H54 (cell line): ENCODE results near the gene SEMG2.
A peak's percentile ranks its signal among the peaks of the same experiment; 100 is the strongest.

ENCODE experiments used
- DNase-seq: peaks from one replicate; pipeline ENCODE4 v3.0.0; 2011; ENCODE audit warnings: low spot score, mixed read lengths; ENCODE audit not compliant: insufficient read length
- FAIRE-seq: peaks from 3 replicates; lab custom pipeline; 2011; peaks lifted over from hg19 to GRCh38; lab: Jason Lieb, UNC
- POLR2A ChIP-seq: IDR thresholded peaks from 2 replicates; pipeline ENCODE4 v1.6.1; 2011; ENCODE audit warnings: low read depth, mild to moderate bottlenecking, low read length

SEMG2 gene

DNA sequence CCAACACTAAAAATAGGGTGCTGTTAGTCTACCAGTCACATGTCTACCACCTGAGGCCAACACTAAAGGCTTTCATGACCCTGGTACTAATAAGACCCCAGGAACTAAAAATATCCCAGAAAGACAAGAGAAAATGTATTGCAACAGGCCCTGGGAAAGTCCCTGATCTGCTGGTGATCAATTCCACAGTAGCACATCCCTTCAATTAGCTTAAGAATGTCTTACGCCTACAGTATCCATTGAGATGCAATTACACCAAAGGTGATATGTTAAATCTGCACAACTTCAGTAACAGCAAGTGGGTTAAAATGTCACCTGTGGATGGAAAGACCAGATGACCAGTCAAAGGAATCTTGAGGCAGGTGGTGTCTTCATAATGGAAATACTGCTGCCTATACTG is 11.2 kb upstream of the SEMG2 start:
- no peak for TF ChIP-seq POLR2A
- FAIRE-seq (no peak), DNase-seq (no peak)

DNA sequence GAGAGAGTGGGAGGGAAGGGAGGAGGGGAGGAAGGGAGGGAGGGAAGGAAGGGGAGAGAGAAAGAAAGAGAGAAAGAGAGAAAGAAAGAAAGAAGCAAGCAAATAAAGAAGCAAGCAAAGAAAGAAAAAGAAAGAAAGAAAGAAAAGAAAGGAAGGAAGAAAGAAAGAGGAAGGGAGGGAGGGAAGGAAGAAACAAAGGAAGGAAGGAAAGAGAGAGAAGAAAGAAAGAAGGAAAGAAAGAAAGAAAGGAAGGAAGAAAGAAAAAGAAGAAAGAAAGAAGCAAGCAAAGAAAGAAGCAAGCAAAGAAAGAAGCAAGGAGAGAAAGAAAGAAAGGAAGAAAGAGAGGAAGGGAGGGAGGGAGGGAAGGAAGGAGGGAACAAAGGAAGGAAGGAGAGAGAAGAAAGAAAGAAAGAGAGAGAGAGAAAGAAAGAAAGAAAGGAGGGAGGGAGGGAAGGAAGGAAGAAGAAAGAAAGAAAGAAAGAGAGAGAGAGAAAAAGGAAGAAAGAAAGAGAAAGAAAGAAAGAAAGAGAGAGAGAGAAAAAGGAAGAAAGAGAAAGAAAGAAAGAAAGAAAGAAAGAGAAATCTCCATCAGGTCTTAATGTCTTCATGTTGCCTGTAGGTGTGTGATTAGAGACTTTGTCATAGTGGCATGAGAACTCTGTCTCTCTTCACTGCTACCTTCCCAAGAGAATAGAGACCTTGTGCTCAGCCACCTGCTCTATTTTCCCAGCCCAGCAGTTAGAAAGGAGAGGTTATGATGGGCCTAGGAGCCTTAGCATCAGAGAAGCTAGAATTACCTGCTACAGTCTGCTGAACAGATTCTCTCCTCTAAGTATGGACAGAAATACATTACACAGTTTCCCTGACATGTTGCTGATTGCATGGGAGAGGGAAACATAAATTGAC is 9.4 kb upstream of the SEMG2 start:
- TF ChIP-seq POLR2A = no peak
- DNase-seq = no peak
- FAIRE-seq = no peak

DNA sequence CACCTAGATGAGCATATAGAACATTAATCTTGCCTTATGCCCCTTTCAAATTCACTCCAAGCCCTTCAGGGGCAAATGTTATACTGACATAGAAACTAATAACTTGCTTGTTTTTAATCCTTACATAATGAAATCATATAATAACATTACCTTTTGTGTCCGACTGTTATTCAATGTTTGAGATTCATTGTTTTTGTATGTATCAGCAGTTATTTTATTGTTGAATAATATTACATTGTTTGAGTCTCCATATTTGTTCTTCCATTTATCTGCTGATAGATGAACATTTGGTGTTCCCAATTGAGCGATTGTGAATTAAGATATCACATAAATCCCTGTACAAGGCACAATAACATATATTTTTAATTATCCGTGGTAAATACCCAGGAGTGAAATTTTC is 8.3 kb upstream of the SEMG2 start:
- TF ChIP-seq POLR2A = no peak
- FAIRE-seq (no peak), DNase-seq (no peak)

DNA sequence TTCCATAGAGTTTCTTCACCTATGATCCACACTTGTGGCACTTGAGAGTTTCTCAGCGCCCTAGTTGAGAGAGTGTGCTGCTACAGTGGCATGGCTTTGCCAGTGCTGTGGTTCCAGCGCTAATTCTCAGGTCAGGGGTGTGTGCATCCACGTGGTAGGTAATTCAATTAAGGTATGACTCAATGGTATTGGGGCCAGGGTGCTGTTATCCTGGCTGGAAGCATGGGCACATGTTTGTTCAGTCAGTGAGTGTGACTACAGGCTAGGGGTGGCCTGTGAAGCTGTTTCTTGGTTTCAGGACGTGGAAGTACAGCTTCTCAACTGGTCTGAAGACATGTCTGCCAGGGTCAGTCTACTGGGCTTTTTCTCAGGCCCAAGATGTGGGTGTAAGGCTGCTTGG is 3.0 kb upstream of the SEMG2 start:
- no peak for DNase-seq
- no peak for FAIRE-seq
- TF ChIP-seq POLR2A = no peak

DNA sequence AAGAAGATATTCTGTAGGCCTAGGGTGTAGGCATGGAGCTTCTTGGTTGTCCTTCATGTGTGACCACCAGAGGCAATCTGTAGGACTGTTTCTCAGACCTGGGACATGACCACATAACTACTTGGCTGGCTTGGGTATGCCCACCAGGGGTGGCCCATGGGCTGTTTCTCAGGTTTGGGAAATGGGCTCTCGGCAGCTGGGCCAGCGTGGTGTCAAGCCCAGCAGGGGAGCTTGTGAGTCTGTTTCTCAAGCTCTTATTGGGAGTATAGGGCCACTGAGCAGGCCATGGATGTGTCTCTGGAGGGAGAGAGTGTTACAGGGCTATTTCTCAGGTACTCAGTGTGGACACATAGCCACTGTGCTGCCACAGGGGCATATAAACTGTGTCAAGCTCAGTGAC is 2.5 kb upstream of the SEMG2 start:
- FAIRE-seq (no peak), DNase-seq (no peak)
- TF ChIP-seq POLR2A = no peak

DNA sequence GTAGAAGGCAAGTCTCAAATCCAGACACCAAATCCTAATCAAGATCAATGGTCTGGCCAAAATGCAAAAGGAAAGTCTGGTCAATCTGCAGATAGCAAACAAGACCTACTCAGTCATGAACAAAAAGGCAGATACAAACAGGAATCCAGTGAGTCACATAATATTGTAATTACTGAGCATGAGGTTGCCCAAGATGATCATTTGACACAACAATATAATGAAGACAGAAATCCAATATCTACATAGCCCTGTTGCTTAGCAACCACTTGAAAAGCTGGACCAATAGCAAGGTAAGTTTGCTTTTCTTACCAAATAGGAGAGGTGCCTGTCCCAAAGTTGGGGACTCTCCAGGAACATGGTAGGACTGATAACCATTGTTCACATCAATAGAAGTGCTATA is 2.0 kb downstream of the SEMG2 start:
- DNase-seq (no peak), FAIRE-seq (no peak)
- no peak for TF ChIP-seq POLR2A

DNA sequence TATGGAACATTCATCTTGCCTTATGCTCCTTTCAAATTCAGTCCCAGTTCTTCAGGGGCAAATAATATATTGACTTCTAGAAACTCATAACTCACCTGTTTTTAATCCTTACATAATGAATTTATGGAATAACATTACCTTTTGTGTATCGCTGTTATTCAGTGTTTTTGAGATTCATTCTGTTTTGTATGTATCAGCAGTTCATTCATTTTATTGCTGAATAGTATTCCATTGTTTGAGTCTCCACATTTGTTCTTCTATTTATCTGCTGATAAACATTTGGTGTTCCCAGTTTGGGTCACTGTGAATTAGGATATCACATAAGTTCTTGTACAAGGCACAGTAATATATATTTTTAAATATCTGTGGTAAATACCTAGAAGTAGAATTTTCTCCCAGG is 5.1 kb downstream of the SEMG2 start:
- TF ChIP-seq POLR2A = no peak
- FAIRE-seq (no peak), DNase-seq (no peak)

DNA sequence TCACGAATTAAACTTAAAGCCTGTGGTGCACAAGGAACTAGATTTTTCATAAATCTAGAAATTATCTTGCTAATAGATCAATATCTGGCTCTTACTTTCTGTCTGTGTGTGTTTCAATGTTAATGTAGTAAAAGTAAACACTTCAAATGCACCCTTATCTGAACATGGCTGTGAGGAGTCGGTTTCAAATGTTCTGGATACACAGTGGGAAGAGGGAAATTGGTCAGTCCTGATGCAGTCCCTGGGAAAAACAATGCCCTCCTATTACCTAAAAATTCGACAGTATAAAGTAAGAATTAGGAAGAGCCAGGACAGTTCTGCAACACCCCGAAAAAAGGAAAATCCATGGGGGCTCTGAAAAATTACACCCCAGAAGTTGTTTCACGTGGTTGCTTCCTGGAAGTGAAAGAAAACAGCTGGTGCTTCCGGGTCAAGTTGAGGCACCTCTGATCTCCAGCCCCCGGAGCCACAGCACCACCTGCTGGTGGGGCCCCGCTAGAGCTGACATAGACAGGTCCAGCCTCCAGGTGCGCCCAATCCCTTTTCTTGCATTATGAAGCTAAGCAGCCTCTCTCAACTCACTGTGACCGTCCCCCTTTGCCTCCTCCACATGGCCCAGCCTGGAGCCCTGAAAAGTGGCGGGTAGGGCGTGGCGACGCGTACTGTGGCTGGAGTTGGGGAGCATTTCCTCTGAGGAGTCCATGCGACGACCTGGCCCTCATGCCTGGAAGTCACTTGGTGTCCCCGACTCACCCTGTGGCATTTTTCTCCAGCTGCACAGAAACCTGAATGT is 8.3 kb downstream of the SEMG2 start:
- peak; percentile 33 for DNase-seq
- FAIRE-seq = no peak
- TF ChIP-seq POLR2A = no peak

DNA sequence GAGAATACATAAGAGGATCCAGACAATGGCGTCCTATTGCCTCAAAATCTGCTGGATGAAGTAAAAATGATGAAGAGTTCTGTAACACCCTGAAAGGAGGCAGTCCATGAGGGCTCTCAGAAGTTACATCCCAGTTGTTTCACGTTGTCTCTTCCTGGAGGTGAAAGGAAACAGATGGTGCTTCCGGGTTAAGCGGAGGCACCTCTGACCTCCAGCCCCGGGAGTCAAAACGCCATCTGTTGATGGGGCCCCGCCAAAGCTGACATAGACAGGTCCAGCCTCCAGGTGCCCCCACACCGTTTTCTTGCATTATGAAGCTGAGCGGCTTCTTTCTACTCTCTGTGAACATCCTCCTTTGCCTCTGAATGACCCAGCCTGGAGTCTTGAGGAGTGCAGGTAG is 9.5 kb downstream of the SEMG2 start:
- FAIRE-seq = no peak
- no peak for TF ChIP-seq POLR2A
- DNase-seq = no peak

DNA sequence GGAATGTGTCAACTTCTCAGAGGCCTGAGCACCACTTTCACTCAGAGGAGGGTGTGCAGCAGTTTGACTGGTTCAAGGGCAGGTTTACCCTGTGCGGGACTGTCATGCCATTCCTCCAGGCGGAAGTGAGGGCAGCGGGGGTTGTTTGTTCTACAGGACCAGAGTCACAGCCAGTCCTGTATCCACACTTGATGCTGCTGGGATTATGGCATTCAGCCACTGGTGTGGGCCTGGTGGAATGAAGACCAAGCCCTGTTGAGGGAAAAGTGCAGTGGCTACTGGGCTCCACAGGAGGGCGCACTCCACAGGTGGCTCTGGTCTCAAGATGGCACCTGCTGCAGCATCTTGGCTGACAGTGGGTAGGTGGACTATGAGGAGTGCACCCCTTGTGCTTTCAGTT is 14.8 kb downstream of the SEMG2 start:
- no peak for TF ChIP-seq POLR2A
- DNase-seq = no peak
- no peak for FAIRE-seq

DNA sequence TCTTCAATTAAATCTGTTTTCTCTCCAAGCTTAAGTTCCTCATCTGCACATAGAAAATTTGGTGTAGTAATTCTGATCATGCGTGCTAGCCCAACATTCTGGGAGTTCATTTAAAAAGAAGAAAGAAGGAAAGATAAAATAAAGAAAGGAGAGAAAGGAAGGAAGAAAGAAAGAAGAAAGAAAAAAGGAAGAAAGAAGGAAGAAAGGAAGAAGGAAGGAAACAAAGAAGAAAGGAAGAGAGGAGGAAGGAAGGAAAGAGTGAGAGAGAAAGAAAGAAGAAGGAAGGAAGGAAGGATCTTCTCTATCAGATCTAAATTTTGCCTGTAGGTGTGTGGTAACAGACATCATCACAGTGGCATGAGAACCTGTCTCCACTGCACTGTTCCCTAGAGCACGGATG is 17.0 kb downstream of the SEMG2 start:
- no peak for TF ChIP-seq POLR2A
- no peak for FAIRE-seq
- DNase-seq = no peak

DNA sequence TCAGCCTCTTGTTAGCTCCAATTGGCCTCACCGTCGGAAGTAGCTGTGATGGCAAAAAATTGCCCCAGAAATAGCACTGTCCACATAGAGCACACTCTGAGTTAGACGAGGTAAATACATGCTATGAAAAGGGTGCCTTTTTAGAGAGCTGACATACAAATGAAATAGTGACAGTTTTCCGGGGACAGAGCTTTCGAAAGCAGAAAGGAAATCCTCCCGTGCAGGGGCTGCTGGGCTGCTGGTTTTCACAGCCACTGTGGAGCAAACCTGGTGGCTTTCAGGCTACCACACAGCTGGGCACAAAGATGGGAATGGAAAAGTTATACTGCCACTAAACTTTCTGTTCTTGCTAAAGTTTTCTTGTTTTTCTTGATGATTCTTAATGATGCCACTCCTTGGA is 24.9 kb downstream of the SEMG2 start:
- DNase-seq (no peak), FAIRE-seq (no peak)
- no peak for TF ChIP-seq POLR2A

DNA sequence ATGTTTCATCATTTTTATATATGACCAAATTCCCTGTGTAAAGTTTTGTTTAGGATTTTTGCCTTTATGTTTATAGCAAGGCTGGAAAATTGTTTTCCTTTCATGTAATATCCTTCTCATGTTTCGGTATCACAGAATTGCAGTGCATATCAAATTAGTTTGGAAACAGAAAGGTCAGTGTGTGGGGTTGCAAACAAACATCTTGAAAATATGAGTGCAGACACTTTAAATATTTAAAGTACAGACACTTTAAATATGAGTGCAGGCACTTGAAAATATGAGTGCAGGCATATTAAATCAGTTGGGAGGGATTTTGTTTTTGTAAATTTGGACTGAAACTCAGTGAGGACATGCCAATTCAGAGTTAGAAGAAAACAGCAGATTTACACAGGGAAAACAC is 26.7 kb downstream of the SEMG2 start:
- FAIRE-seq (no peak), DNase-seq (no peak)
- TF ChIP-seq POLR2A = no peak

DNA sequence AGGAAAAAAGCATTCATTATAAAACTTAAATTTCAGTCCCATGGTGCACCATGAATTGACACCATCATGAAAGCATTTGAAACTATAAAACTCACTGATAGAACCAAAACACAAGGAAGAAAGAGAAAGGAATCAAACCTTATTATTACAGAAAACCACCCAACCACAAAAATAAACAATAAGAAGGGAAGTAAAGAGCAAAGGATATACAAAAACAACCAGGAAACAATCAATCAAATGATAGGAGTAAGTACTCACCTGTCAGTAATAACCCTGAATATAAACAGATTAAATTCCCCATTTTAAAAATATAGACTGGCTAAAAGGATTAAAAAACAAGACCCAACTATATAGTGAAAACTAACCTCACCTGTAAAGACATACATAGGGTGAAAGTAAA is 27.4 kb downstream of the SEMG2 start:
- no peak for DNase-seq
- no peak for FAIRE-seq
- TF ChIP-seq POLR2A = no peak
